ENCODE measurements around the gene SLC25A20.
A peak's percentile ranks its signal among the peaks of the same experiment; 100 is the strongest.
"Not testable (repeated sequence)": the region's sequence is repeated elsewhere in the genome, so short reads cannot be mapped to it uniquely, and the experiment has no call there.

SLC25A20 gene

DNA sequence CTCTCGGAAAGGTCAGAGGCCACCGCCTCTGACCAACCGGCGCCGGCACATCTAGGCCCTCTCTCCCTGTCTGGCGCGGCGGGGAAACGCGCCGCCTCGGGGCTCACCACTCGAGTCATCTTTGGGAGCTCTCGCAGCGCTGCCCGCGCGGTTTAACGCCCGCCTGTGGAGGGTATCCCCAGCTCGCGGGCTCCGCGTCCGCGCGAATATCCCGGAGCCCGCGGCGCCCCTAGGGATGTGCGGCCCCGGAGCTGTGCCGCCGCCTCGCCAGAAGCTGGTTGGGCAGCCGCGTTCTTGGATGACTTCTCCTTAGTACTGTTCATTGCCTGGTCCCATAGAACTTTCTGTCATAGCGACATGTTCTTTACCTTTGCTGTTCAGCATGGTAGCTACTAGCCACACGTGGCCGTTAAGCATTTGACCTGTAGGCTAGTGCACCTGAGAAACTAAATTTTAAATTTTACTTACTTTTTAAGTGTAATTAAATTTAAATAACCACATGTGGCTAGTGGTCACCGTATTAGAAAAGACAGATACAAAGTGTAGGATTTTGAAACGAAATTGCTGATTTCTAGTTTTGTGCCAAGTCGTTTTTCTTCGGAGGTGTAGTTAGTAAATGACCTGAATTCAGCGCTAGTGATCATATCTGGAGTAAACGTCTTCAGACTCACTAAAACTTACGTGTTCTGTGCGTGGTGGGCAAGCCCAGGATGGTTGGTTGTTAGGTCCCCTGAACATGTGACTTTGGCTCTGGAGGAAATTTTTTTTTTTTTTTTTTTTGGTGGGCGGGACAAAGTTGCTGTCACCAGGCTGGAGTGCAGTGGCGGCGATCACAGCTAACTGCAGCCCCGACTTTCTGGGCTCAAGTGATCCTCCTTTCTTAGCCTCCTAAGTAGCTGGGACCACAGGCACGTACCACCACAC is 20.8 kb upstream of the SLC25A20 start:
- H3K27me3 ChIP-seq (ENCODE audit: insufficient read depth, insufficient read length) = no peaks in the 10 kb centered on the region
- no peak for DNase-seq (ENCODE audit: low read depth, low spot score)
- H3K4me1 ChIP-seq (ENCODE audit: insufficient read depth, insufficient read length) = no peaks in the 10 kb centered on the region
- H3K4me3 ChIP-seq (ENCODE audit: insufficient read length, low read depth) = peak overlapping the region; percentile 92
- peaks cover 30% of the 10 kb centered on the region for H3K36me3 ChIP-seq (ENCODE audit: insufficient read depth, insufficient read length, low read length)
- TF ChIP-seq YY1 (IDR thresholded peaks at IDR 0.05; ENCODE audit: insufficient read depth, insufficient read length) (no peak), SUZ12 (IDR thresholded peaks at IDR 0.05; ENCODE audit: extremely low read depth, insufficient read depth, insufficient read length) (no peak), ZNF274 (IDR thresholded peaks at IDR 0.05; ENCODE audit: low read depth, low read length) (no peak)
- H3K9me3 ChIP-seq (ENCODE audit: insufficient read depth, low read length) = no peaks in the 10 kb centered on the region
- peak overlapping the region; percentile 96 for H3K9ac ChIP-seq (ENCODE audit: insufficient read length, low read depth)

DNA sequence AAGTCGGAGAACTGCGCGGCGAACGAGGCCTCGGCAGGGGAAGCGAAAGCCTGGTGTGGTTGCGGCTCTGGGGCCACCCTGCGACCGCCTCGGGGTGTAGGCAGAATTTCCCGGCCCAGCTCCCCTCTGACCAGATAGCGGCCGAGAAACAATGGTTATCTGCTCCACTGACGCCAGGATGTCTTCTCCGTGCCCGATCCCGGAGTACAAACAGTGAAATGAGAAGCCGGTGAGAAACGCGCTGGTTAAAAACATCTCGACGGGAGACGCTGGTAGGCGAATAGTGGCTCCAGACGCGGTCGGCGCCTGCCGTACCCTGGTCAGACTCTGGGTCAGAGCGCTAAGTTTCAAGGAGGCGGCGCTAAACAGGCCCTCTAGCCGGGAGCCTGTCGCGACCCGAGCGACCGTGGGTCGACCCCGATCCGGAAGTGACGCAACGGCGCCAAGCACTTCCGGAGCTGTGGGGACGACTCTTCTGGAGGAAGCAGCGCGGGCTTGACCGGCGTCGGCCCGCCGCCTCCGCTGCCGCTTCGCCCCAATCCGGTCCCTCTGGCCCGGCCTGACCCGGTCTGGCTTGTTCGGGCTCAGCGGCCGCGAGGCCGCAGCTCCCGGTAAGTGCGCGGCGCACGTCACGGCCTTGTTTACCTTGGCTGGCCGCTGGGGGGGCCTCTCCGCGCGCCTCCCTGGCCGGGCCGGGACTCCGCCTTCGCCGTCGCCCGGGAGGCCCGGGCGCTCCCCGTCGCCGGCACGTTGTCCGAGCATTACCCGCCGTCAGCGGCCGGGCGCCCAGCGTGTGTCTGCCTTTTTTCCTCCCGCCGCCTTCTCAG is 19.9 kb upstream of the SLC25A20 start, which contains the start of gene ARIH2:
Gene ARIH2 (plus strand): TSS at position 455 of the 827 bp plus-strand sequence. CDS start 8,717 bp downstream, outside the sequence.
- DNase-seq (ENCODE audit: low read depth, low spot score) = peak; percentile 90
- no peaks in the 10 kb centered on the region for H3K9me3 ChIP-seq (ENCODE audit: insufficient read depth, low read length)
- peaks cover 22% of the 10 kb centered on the region for H3K36me3 ChIP-seq (ENCODE audit: insufficient read depth, insufficient read length, low read length)
- H3K4me1 ChIP-seq (ENCODE audit: insufficient read depth, insufficient read length) = no peaks in the 10 kb centered on the region
- TF ChIP-seq ZNF274 (IDR thresholded peaks at IDR 0.05; ENCODE audit: low read depth, low read length) = no peak
- no peak for TF ChIP-seq SUZ12 (IDR thresholded peaks at IDR 0.05; ENCODE audit: extremely low read depth, insufficient read depth, insufficient read length)
- TF ChIP-seq YY1 (IDR thresholded peaks at IDR 0.05; ENCODE audit: insufficient read depth, insufficient read length) = no peak
- peak within 1 kb of the TSS; percentile 96 for H3K9ac ChIP-seq (ENCODE audit: insufficient read length, low read depth)
- no peaks in the 10 kb centered on the region for H3K27me3 ChIP-seq (ENCODE audit: insufficient read depth, insufficient read length)
- H3K4me3 ChIP-seq (ENCODE audit: insufficient read length, low read depth) = peak within 1 kb of the TSS; percentile 92

GRCh38 chr3:48915296-48915695 is 16.6 kb upstream of the SLC25A20 start:
- no peak overlapping the region for H3K4me3 ChIP-seq (ENCODE audit: insufficient read length, low read depth)
- H3K36me3 ChIP-seq (ENCODE audit: insufficient read depth, insufficient read length, low read length) = no peaks in the 10 kb centered on the region
- no peaks in the 10 kb centered on the region for H3K4me1 ChIP-seq (ENCODE audit: insufficient read depth, insufficient read length)
- H3K27me3 ChIP-seq (ENCODE audit: insufficient read depth, insufficient read length) = no peaks in the 10 kb centered on the region
- H3K9me3 ChIP-seq (ENCODE audit: insufficient read depth, low read length) = no peaks in the 10 kb centered on the region
- DNase-seq (ENCODE audit: low read depth, low spot score) = no peak
- H3K9ac ChIP-seq (ENCODE audit: insufficient read length, low read depth) = no peak overlapping the region
- TF ChIP-seq YY1 (IDR thresholded peaks at IDR 0.05; ENCODE audit: insufficient read depth, insufficient read length) (no peak), SUZ12 (IDR thresholded peaks at IDR 0.05; ENCODE audit: extremely low read depth, insufficient read depth, insufficient read length) (no peak), ZNF274 (IDR thresholded peaks at IDR 0.05; ENCODE audit: low read depth, low read length) (no peak)

DNA sequence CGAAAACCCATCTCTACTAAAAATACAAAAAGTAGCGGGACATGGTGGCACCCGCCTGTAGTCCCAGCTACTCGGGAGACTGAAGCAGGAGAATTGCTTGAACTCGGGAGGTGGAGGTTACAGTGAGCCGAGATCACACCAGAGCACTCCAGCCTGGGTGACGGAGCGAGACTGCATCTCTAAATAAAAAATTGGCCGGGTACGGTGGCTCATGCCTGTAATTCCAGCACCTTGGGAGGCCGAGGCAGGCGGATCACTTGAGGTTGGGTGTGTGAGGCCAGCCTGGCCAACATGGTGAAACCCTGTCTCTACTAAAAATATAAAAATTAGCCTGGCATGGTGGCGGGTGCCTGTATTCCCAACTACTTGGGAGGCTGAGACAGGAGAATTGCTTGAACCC is 8.3 kb upstream of the SLC25A20 start:
- H3K4me1 ChIP-seq (ENCODE audit: insufficient read depth, insufficient read length); DNase-seq (ENCODE audit: low read depth, low spot score); H3K4me3 ChIP-seq (ENCODE audit: insufficient read length, low read depth); H3K36me3 ChIP-seq (ENCODE audit: insufficient read depth, insufficient read length, low read length); H3K9me3 ChIP-seq (ENCODE audit: insufficient read depth, low read length); H3K9ac ChIP-seq (ENCODE audit: insufficient read length, low read depth); H3K27me3 ChIP-seq (ENCODE audit: insufficient read depth, insufficient read length): not testable (repeated sequence)

DNA sequence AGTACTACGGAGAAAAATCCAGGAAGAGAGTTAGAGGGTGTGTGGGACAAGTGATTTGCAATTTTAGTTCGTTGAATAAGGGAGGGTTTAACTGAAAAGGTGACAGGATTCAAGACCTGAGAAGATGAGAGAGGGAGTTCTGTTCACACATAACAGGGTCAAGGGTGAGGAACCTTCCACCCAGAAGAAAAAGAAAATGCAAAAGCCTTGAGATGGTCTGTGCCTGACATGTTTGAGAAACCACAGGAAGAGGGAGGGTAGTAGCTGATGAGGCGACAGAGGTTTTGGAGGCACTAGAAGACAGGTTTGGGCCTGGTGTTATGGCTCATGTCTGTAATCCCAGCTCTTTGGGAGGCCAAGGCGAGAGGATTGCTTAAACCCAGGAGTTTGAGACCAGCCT is 591 bp upstream of the SLC25A20 start:
- H3K27me3 ChIP-seq (ENCODE audit: insufficient read depth, insufficient read length) = peaks cover 7% of the 10 kb centered on the region
- H3K9ac ChIP-seq (ENCODE audit: insufficient read length, low read depth) = no peak overlapping the region
- no peak overlapping the region for H3K4me3 ChIP-seq (ENCODE audit: insufficient read length, low read depth)
- TF ChIP-seq ZNF274 (IDR thresholded peaks at IDR 0.05; ENCODE audit: low read depth, low read length) (no peak), SUZ12 (IDR thresholded peaks at IDR 0.05; ENCODE audit: extremely low read depth, insufficient read depth, insufficient read length) (no peak), YY1 (IDR thresholded peaks at IDR 0.05; ENCODE audit: insufficient read depth, insufficient read length) (no peak)
- H3K9me3 ChIP-seq (ENCODE audit: insufficient read depth, low read length) = no peaks in the 10 kb centered on the region
- no peaks in the 10 kb centered on the region for H3K36me3 ChIP-seq (ENCODE audit: insufficient read depth, insufficient read length, low read length)
- H3K4me1 ChIP-seq (ENCODE audit: insufficient read depth, insufficient read length) = peaks cover 7% of the 10 kb centered on the region
- no peak for DNase-seq (ENCODE audit: low read depth, low spot score)

GRCh38 chr3:48897460-48898376 is 964 bp downstream of the SLC25A20 start:
- Histone ChIP-seq H3K36me3 (ENCODE audit: insufficient read depth, insufficient read length, low read length) (no peaks in the 10 kb centered on the region), H3K4me3 (ENCODE audit: insufficient read length, low read depth) (peak overlapping the region; percentile 82), H3K4me1 (ENCODE audit: insufficient read depth, insufficient read length) (peaks cover 7% of the 10 kb centered on the region), H3K27me3 (ENCODE audit: insufficient read depth, insufficient read length) (peaks cover 7% of the 10 kb centered on the region), H3K9ac (ENCODE audit: insufficient read length, low read depth) (peak overlapping the region; percentile 89), H3K9me3 (ENCODE audit: insufficient read depth, low read length) (no peaks in the 10 kb centered on the region)
- DNase-seq (ENCODE audit: low read depth, low spot score) = no peak
- TF ChIP-seq SUZ12 (IDR thresholded peaks at IDR 0.05; ENCODE audit: extremely low read depth, insufficient read depth, insufficient read length) = no peak
- TF ChIP-seq YY1 (IDR thresholded peaks at IDR 0.05; ENCODE audit: insufficient read depth, insufficient read length) = no peak
- no peak for TF ChIP-seq ZNF274 (IDR thresholded peaks at IDR 0.05; ENCODE audit: low read depth, low read length)
